Cardiac muscle cell (in vitro differentiated cells and primary cell): Measurements from ENCODE around the gene FNIP2. TPM values are rescaled to one million over a fixed set of nuclear protein-coding genes. Genes with fewer than 3 reads are reported as not detected.

Experiments
- DNase-seq, 2 donors: peaks; one replicate each; pipeline versions ENCODE4 v3.0.0 to v3.0.0-alpha.2; 2010 to 2017; ENCODE audit warnings: low read depth in 1 of 2, low spot score in 1 of 2
- H3K27ac ChIP-seq: fragments of 200-600 bp; sonication (generic); 2 replicates; pipeline ENCODE4 v1.5.1; 2016
- H3K27me3 ChIP-seq: fragments of 200-600 bp; sonication (generic); 2 replicates; pipeline ENCODE4 v1.6.0; 2016; ENCODE audit warnings: control low read depth
- H3K36me3 ChIP-seq: fragments of 200-600 bp; sonication (generic); 2 replicates; pipeline ENCODE4 v1.5.1; 2016; ENCODE audit warnings: control low read depth
- H3K4me1 ChIP-seq: fragments of 200-600 bp; sonication (generic); 2 replicates; pipeline ENCODE4 v1.8.1; 2017; ENCODE audit warnings: low read depth, mild to moderate bottlenecking, mixed run types
- H3K4me3 ChIP-seq: fragments of 200-600 bp; sonication (generic); 2 replicates; pipeline ENCODE4 v1.5.1; 2016; ENCODE audit warnings: mild to moderate bottlenecking
- H3K9me3 ChIP-seq: fragments of 200-600 bp; sonication (generic); 2 replicates; pipeline ENCODE4 v1.5.1; 2017; ENCODE audit warnings: low read depth, mild to moderate bottlenecking, control low read depth
- CTCF ChIP-seq: IDR thresholded peaks from 2 replicates; pipeline ENCODE4 v1.5.1; 2012; ENCODE audit warnings: low read depth, mild to moderate bottlenecking, low read length
- polyA plus RNA-seq: library from polyadenylated mRNA; unstranded; fragments of >200 nt; fragmentation: Nextera tagmentation; extraction: Ambion mirVana; gene quantifications from 2 replicates; pipeline ENCODE4 v1.2.1, GENCODE V29; 2016
- total RNA-seq: library from RNA; depleted of rRNA; stranded (reverse); fragments of >200 nt; gene quantifications from 2 replicates; pipeline ENCODE4 v1.2.3, GENCODE V29; 2016

FNIP2 gene
- total and polyA plus RNA-seq, 2 experiments from 2014 or later: 29.9 to 74.4 TPM

GRCh38 chr4:158775091-158775651 is 6.3 kb downstream of the FNIP2 start:
- Histone ChIP-seq H3K9me3 (no peaks in the 10 kb centered on the region), H3K27ac (no peak overlapping the region), H3K4me3 (no peak overlapping the region), H3K4me1 (peaks cover 63% of the 10 kb centered on the region), H3K27me3 (no peaks in the 10 kb centered on the region), H3K36me3 (no peaks in the 10 kb centered on the region)
- DNase-seq: peak in 1 of 2 donors; percentile 80
- no peak for TF ChIP-seq CTCF

GRCh38 chr4:158776106-158776505 is 7.3 kb downstream of the FNIP2 start:
- Histone ChIP-seq H3K27me3 (no peaks in the 10 kb centered on the region), H3K9me3 (no peaks in the 10 kb centered on the region), H3K4me3 (no peak overlapping the region), H3K36me3 (no peaks in the 10 kb centered on the region), H3K4me1 (peaks cover 58% of the 10 kb centered on the region), H3K27ac (no peak overlapping the region)
- DNase-seq: no peak
- no peak for TF ChIP-seq CTCF

- no peak overlapping the region for H3K4me3 ChIP-seq
- H3K4me1 ChIP-seq: peaks cover 53% of the 10 kb centered on the region
- H3K9me3 ChIP-seq: no peaks in the 10 kb centered on the region
- no peaks in the 10 kb centered on the region for H3K27me3 ChIP-seq
- DNase-seq: no peak
- TF ChIP-seq CTCF: no peak
- peak overlapping the region; percentile 58 for H3K27ac ChIP-seq
- H3K36me3 ChIP-seq: no peaks in the 10 kb centered on the region
Measured at GRCh38 chr4:158777423-158778155, 8.8 kb downstream of the FNIP2 start.

GRCh38 chr4:158778156-158778711 is 9.4 kb downstream of the FNIP2 start:
- Histone ChIP-seq H3K27me3 (no peaks in the 10 kb centered on the region), H3K27ac (peak overlapping the region; percentile 58), H3K9me3 (no peaks in the 10 kb centered on the region), H3K4me3 (no peak overlapping the region), H3K4me1 (peaks cover 56% of the 10 kb centered on the region), H3K36me3 (no peaks in the 10 kb centered on the region)
- TF ChIP-seq CTCF: no peak
- no peak for DNase-seq

- Histone ChIP-seq H3K36me3 (no peaks in the 10 kb centered on the region), H3K27ac (peak overlapping the region; percentile 1), H3K9me3 (no peaks in the 10 kb centered on the region), H3K4me1 (peaks cover 61% of the 10 kb centered on the region), H3K4me3 (no peak overlapping the region), H3K27me3 (no peaks in the 10 kb centered on the region)
- no peak for DNase-seq
- TF ChIP-seq CTCF: no peak
Measured at GRCh38 chr4:158778712-158779111, 9.9 kb downstream of the FNIP2 start.
